ENCODE results near the gene RAB43. TPM values are rescaled to one million over a fixed set of nuclear protein-coding genes. Genes with fewer than 3 reads are reported as not detected.
A peak's percentile ranks its signal among the peaks of the same experiment; 100 is the strongest.
"Not testable (repeated sequence)": the region's sequence is repeated elsewhere in the genome, so short reads cannot be mapped to it uniquely, and the experiment has no call there.

The RAB43 gene
- total RNA-seq, 1 donor from 2014 or later, result 58.0 TPM

DNA sequence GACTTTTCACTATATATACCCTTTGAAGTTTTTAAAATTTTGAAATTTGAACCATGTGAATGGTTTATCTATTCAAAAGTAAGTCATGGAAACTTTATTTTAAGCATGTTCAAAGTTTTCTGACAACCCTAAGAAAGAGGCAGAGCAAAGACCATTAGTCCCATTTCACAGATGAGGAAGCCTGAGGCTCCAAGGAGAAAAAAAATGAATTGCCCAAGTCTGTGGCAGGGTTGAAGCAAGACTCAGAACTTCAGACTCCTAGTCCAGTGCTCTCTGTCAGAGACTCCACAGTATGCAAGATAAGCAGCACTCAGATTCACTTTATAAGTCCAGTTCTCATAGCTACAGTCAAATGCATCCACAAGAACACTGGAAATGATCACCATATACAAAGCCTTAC lies 4.5 kb downstream of the RAB43 start:
- no peaks in the 10 kb centered on the region for H3K27me3 ChIP-seq (ENCODE audit: control insufficient read depth, insufficient read depth, low read length)
- no peaks in the 10 kb centered on the region for H3K36me3 ChIP-seq (ENCODE audit: control insufficient read depth, insufficient read depth, low read length)
- no peak overlapping the region for H3K4me3 ChIP-seq (ENCODE audit: low read depth, low read length)
- DNase-seq (ENCODE audit: low read depth), result no peak
- TF ChIP-seq, protein P1, sequence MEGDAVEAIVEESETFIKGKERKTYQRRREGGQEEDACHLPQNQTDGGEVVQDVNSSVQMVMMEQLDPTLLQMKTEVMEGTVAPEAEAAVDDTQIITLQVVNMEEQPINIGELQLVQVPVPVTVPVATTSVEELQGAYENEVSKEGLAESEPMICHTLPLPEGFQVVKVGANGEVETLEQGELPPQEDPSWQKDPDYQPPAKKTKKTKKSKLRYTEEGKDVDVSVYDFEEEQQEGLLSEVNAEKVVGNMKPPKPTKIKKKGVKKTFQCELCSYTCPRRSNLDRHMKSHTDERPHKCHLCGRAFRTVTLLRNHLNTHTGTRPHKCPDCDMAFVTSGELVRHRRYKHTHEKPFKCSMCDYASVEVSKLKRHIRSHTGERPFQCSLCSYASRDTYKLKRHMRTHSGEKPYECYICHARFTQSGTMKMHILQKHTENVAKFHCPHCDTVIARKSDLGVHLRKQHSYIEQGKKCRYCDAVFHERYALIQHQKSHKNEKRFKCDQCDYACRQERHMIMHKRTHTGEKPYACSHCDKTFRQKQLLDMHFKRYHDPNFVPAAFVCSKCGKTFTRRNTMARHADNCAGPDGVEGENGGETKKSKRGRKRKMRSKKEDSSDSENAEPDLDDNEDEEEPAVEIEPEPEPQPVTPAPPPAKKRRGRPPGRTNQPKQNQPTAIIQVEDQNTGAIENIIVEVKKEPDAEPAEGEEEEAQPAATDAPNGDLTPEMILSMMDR (IDR thresholded peaks at IDR 0.05; ENCODE audit: insufficient read depth, low read length, poor library complexity, severe bottlenecking), result no peak

DNA sequence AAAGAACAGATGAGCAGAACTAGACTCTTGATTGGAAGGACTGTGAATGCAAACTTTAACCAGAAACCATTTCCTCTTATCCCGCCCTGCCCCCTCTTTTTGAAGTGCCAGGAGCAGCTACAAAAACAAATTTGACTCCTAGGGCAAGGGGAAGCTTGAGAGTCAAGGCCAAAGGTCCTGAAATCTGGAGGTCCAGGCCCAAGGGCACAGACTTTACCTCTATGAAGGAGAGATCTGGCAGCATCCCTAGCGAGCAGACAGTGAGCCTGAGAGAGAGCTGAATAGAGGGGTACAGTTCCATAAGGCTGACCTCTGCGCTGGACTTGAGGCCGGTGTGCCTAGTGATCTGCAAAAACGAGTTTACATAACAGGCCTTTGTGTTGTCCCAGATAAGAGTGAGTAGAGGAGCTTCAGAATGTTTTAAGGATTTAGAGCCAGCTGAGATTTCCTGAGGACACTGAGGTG lies 5.1 kb downstream of the RAB43 start:
- Histone ChIP-seq H3K4me3 (ENCODE audit: low read depth, low read length) (no peak overlapping the region), H3K27me3 (ENCODE audit: control insufficient read depth, insufficient read depth, low read length) (no peaks in the 10 kb centered on the region), H3K36me3 (ENCODE audit: control insufficient read depth, insufficient read depth, low read length) (no peaks in the 10 kb centered on the region)
- TF ChIP-seq, protein P1 (IDR thresholded peaks at IDR 0.05; ENCODE audit: insufficient read depth, low read length, poor library complexity, severe bottlenecking), result no peak
- DNase-seq (ENCODE audit: low read depth), result no peak

DNA sequence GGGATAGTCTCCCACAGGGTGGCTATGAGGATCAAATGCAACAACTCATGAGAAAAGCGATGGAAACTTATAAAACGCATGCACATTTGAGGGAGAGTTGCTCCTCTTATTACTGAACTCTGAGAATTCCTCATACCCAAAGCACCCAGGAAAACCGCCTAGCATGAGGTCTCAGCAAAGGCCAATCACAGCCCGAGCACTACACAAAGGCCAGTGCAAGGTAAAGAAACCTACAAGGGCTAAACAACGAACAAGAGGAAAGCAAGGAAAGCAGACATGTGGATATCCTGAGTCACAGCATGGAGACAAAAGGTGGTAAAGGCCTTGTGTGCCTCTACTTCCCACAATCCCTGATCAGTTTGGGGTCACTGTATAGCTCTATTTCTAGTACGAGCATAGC lies 7.1 kb downstream of the RAB43 start:
- H3K27me3 ChIP-seq (ENCODE audit: control insufficient read depth, insufficient read depth, low read length), result no peaks in the 10 kb centered on the region
- TF ChIP-seq, protein P1 (IDR thresholded peaks at IDR 0.05; ENCODE audit: insufficient read depth, low read length, poor library complexity, severe bottlenecking), result no peak
- H3K36me3 ChIP-seq (ENCODE audit: control insufficient read depth, insufficient read depth, low read length), result no peaks in the 10 kb centered on the region
- no peak overlapping the region for H3K4me3 ChIP-seq (ENCODE audit: low read depth, low read length)
- no peak for DNase-seq (ENCODE audit: low read depth)

DNA sequence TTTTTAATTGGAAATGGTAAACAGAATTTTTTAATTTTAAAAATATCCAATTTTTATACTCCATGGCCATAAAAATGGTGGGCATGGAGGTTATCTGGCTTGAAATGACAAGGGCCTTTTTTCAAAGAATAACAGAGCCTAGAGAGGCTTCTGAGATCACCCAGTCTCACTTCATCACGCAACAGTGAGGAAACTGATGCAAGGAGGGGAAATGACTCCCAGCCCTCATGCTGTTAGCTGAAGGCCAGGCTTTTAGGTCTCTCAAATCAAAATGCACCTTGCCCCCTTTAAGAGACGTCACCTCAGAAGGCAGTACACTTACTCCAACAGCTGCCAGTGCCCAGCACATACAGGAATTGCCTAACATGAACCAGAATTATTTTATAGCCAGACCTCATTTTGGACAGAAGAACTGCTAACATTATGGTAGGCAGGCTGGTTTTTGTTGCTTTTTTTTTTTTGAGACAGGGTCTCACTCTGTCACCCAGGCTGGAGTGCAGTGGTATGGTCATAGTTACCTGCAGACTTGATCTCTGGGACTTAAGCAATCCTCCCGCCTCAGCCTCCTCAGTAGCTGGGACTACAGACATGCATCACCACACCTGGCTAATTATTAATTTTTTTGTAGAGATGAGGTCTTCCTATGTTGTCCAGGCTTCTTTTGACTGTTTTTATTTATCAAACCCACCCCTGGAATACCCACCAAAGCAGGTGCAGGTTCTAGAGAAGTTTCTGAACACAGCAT lies 9.1 kb downstream of the RAB43 start:
- Histone ChIP-seq H3K4me3 (ENCODE audit: low read depth, low read length) (no peak overlapping the region), H3K36me3 (ENCODE audit: control insufficient read depth, insufficient read depth, low read length) (no peaks in the 10 kb centered on the region), H3K27me3 (ENCODE audit: control insufficient read depth, insufficient read depth, low read length) (no peaks in the 10 kb centered on the region)
- TF ChIP-seq, protein P1 (IDR thresholded peaks at IDR 0.05; ENCODE audit: insufficient read depth, low read length, poor library complexity, severe bottlenecking), result no peak
- peak; percentile 19 for DNase-seq (ENCODE audit: low read depth)

DNA sequence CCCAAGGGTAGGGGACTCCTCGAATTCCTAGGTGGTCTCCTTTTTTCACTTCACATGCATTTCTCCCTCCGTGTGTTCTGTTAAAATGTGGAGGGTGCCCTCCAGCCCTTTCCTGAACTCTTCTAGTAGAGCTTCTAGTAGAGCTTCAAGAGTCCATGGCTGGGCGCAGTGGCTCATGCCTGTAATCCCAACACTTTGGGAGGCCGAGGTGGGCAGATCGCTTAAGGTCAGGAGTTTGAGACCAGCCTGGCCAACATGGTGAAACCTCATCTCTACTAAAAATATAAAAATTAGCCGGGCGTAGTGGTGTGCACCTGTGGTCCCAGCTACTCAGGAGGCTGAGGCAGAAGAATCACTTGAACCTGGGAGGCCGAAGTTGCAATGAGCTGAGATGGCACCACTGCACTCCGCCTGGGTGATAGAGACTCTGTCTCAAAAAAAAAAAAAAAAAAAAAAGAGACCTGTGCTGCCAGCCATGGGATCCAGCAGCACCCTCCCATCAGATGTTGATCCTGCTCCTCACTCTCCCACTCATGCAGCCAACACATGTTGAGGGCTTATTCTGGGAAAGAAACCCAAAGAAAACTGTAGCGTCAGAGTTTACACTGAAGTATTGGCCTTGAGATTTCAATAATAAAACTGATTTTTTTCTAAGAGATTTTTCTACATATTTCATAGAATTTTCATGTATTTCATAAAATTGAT lies 10.4 kb downstream of the RAB43 start:
- not testable (repeated sequence) for H3K4me3 ChIP-seq (ENCODE audit: low read depth, low read length); DNase-seq (ENCODE audit: low read depth); H3K27me3 ChIP-seq (ENCODE audit: control insufficient read depth, insufficient read depth, low read length); H3K36me3 ChIP-seq (ENCODE audit: control insufficient read depth, insufficient read depth, low read length)

DNA sequence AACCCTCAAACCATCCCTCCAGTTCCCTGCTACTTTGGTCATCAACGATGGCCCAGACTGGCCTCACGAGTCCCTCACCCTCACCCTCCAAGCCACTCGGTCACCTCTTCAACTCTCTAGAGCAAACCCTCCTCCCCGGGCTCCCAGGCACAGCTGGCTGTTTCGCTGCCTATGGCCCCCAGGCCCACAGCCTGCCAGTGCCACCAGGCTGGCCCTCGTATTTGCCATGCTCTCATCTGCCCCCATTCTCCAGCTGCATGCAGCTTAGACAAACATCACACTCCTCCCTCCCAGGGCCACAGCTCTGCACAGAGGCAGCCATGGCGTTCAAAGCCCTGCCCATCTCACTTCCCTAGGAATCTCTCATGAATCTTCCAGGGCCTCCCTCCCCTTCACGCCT lies 13.8 kb downstream of the RAB43 start:
- Histone ChIP-seq H3K4me3 (ENCODE audit: low read depth, low read length) (no peak overlapping the region), H3K36me3 (ENCODE audit: control insufficient read depth, insufficient read depth, low read length) (peaks cover 2% of the 10 kb centered on the region), H3K27me3 (ENCODE audit: control insufficient read depth, insufficient read depth, low read length) (no peaks in the 10 kb centered on the region)
- DNase-seq (ENCODE audit: low read depth), result no peak
- TF ChIP-seq, protein P1 (IDR thresholded peaks at IDR 0.05; ENCODE audit: insufficient read depth, low read length, poor library complexity, severe bottlenecking), result no peak

All from kidney epithelial cell (primary cell).